WERI-Rb-1 (cell line): ENCODE data around the gene KSR2.

Experiments
- DNase-seq: peaks from one replicate; pipeline ENCODE4 v3.0.0-alpha.2; 2020
- H3K27ac ChIP-seq: fragments of 250-450 bp; sonication (Bioruptor Pico); 2 replicates; pipeline ENCODE4 v1.5.1; 2020; ENCODE audit warnings: mild to moderate bottlenecking, moderate library complexity
- H3K27me3 ChIP-seq: fragments of 250-450 bp; sonication (Bioruptor Pico); 2 replicates; pipeline ENCODE4 v1.5.1; 2021; ENCODE audit warnings: mild to moderate bottlenecking, low read depth, moderate library complexity; ENCODE audit not compliant: insufficient read depth, severe bottlenecking
- H3K36me3 ChIP-seq: fragments of 250-450 bp; sonication (Bioruptor Pico); 2 replicates; pipeline ENCODE4 v1.5.1; 2020; ENCODE audit warnings: mild to moderate bottlenecking, moderate library complexity
- H3K4me3 ChIP-seq: 2 replicates; pipeline ENCODE4 v1.5.1; 2011; ENCODE audit warnings: low read depth, mild to moderate bottlenecking, control low read depth, low read length
- H3K9me3 ChIP-seq: fragments of 250-450 bp; sonication (Bioruptor Pico); 2 replicates; pipeline ENCODE4 v1.5.1; 2021; ENCODE audit warnings: mild to moderate bottlenecking, moderate library complexity; ENCODE audit not compliant: severe bottlenecking
- CTCF ChIP-seq: IDR thresholded peaks from 2 replicates; pipeline ENCODE4 v1.5.1; 2011; ENCODE audit warnings: low read depth, mild to moderate bottlenecking, control low read depth, inconsistent platforms, low read length

KSR2 gene

GRCh38 chr12:117790948-117791347, 177.8 kb downstream of the KSR2 start:
- no peak overlapping the region for H3K4me3 ChIP-seq
- no peaks in the 10 kb centered on the region for H3K27me3 ChIP-seq
- H3K9me3 ChIP-seq, result no peaks in the 10 kb centered on the region
- no peaks in the 10 kb centered on the region for H3K36me3 ChIP-seq
- no peak for DNase-seq
- no peak overlapping the region for H3K27ac ChIP-seq
- TF ChIP-seq CTCF, result no peak

DNA sequence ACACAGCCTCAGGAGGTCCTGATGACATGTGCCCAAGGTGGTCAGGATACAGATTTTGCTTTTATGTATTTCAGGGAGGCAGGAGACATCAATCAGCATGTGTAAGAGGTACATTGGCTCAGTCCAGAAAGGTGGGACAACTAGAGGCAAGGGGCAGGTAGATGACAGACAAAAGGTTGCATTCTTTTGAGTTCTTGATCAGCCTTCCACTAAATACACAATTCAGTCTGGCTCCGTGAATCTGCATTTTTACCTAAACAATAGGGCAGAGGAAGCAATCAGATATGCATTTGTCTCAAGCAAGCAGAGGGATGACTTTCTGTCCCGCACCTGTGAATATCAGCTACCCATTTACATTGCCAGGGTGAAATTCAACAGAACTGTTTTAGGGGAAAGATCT, 178.6 kb downstream of the KSR2 start:
- Histone ChIP-seq H3K9me3 (no peaks in the 10 kb centered on the region), H3K27ac (no peak overlapping the region), H3K36me3 (no peaks in the 10 kb centered on the region), H3K4me3 (no peak overlapping the region), H3K27me3 (no peaks in the 10 kb centered on the region)
- TF ChIP-seq CTCF, result no peak
- no peak for DNase-seq

DNA sequence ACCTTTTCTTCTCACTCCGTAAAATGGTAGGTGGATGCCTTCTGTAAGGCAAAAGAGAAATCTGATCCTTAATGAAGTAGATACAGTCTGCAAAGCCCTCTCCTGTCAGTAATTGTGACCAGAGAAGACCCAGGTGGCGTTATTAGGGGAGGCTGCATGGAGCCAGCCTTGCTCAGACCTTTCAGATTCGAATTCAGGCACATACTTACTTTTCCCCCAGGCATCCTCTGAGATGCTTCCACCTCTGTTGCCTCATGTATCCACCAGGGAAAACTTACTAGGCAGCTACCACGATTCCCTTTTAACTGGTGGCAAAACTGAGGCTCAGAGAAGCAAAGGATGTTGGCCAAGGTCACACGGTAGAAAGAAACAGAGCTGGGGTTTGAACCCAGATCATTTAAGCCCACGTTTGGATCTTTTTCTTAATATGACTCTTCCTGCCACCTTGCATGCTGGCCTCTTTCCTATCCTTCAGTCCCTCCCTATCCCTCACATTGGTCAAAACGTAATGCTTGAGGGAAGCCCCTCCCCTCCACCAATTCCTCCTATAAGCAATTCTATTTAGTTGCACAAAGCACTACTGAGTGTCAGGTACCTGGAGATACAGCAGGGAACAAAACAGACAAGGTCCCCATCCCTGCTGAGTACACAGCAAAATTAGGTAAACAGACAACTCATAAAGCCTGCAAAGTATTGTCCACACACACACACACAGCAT, 179.4 kb downstream of the KSR2 start:
- DNase-seq, result no peak
- no peaks in the 10 kb centered on the region for H3K36me3 ChIP-seq
- no peak overlapping the region for H3K27ac ChIP-seq
- no peaks in the 10 kb centered on the region for H3K9me3 ChIP-seq
- H3K27me3 ChIP-seq, result no peaks in the 10 kb centered on the region
- TF ChIP-seq CTCF, result no peak
- H3K4me3 ChIP-seq, result no peak overlapping the region

- H3K4me3 ChIP-seq, result no peak overlapping the region
Measured at GRCh38 chr12:117778656-117779055, 190.1 kb downstream of the KSR2 start.

GRCh38 chr12:117774941-117775775, 193.6 kb downstream of the KSR2 start:
- DNase-seq, result no peak
- Histone ChIP-seq H3K9me3 (no peaks in the 10 kb centered on the region), H3K27me3 (peaks cover 3% of the 10 kb centered on the region), H3K27ac (no peak overlapping the region), H3K4me3 (no peak overlapping the region), H3K36me3 (no peaks in the 10 kb centered on the region)
- no peak for TF ChIP-seq CTCF

More at GRCh38 chr12:117778656-117779055, 190.1 kb downstream of the KSR2 start:
- H3K27me3 ChIP-seq, result peaks cover 3% of the 10 kb centered on the region
- no peak for TF ChIP-seq CTCF
- no peaks in the 10 kb centered on the region for H3K36me3 ChIP-seq
- H3K9me3 ChIP-seq, result no peaks in the 10 kb centered on the region
- no peak overlapping the region for H3K27ac ChIP-seq
- no peak for DNase-seq
